Renal cortex interstitium (tissue), 15 donors: ENCODE measurements around the gene PDRG1. TPM values are rescaled to one million over a fixed set of nuclear protein-coding genes. Genes with fewer than 3 reads are reported as not detected.

ENCODE experiments used
- DNase-seq, 11 donors: peaks; one replicate each; pipeline ENCODE4 v3.0.0-alpha.2; 2013; ENCODE audit warnings: low read depth in 9 of 11, low spot score in 4 of 11; ENCODE audit errors: extremely low read depth in 1 of 11
- long read RNA-seq, 16 experiments: transcript quantifications; one replicate each; lab custom pipeline, GENCODE V29; 2026
- polyA plus RNA-seq, 3 donors: library from polyadenylated mRNA; unstranded; fragments of 120-200 nt; gene quantifications; one replicate each; pipeline ENCODE4 v1.2.1, GENCODE V29; 2013; ENCODE audit not compliant: insufficient read length in 3 of 3

The PDRG1 gene
- 10 to 100 TPM; 19.5 to 21.8 (median 20.0) TPM for polyA plus RNA-seq
- long read RNA-seq, donor 1, transcript PDRG1-201 (5 exons, 1,998 nt) = major isoform, 8 of 8 reads
- long read RNA-seq, donor 1, partial matches to known transcripts = 0 of 8 reads
- long read RNA-seq, donor 1, other reads (novel, unspliced or antisense) = 0 of 8 reads
- long read RNA-seq, donor 2, transcript PDRG1-201 (5 exons, 1,998 nt) = major isoform, 13 of 13 reads
- long read RNA-seq, donor 2, partial matches to known transcripts = 0 of 13 reads
- long read RNA-seq, donor 2, other reads (novel, unspliced or antisense) = 0 of 13 reads
- long read RNA-seq, donor 3, transcript PDRG1-201 (5 exons, 1,998 nt) = major isoform, 17 of 17 reads
- long read RNA-seq, donor 3, partial matches to known transcripts = 0 of 17 reads
- long read RNA-seq, donor 3, other reads (novel, unspliced or antisense) = 0 of 17 reads
- long read RNA-seq, donor 4, transcript PDRG1-201 (5 exons, 1,998 nt) = major isoform, 19 of 19 reads
- long read RNA-seq, donor 4, partial matches to known transcripts = 0 of 19 reads
- long read RNA-seq, donor 4, other reads (novel, unspliced or antisense) = 0 of 19 reads
- long read RNA-seq, donor 5, transcript PDRG1-201 (5 exons, 1,998 nt) = major isoform, 38 of 38 reads
- long read RNA-seq, donor 5, partial matches to known transcripts = 0 of 38 reads
- long read RNA-seq, donor 5, other reads (novel, unspliced or antisense) = 0 of 38 reads
- long read RNA-seq, donor 6, transcript PDRG1-201 (5 exons, 1,998 nt) = major isoform, 12 of 12 reads
- long read RNA-seq, donor 6, partial matches to known transcripts = 0 of 12 reads
- long read RNA-seq, donor 6, other reads (novel, unspliced or antisense) = 0 of 12 reads
- long read RNA-seq, donor 7, transcript PDRG1-201 (5 exons, 1,998 nt) = major isoform, 10 of 10 reads
- long read RNA-seq, donor 7, partial matches to known transcripts = 0 of 10 reads
- long read RNA-seq, donor 7, other reads (novel, unspliced or antisense) = 0 of 10 reads
- long read RNA-seq, donor 8, transcript PDRG1-201 (5 exons, 1,998 nt) = major isoform, 29 of 29 reads
- long read RNA-seq, donor 8, partial matches to known transcripts = 0 of 29 reads
- long read RNA-seq, donor 8, other reads (novel, unspliced or antisense) = 0 of 29 reads
- long read RNA-seq, donor 9, transcript PDRG1-201 (5 exons, 1,998 nt) = major isoform, 25 of 25 reads
- long read RNA-seq, donor 9, partial matches to known transcripts = 0 of 25 reads
- long read RNA-seq, donor 9, other reads (novel, unspliced or antisense) = 0 of 25 reads
- long read RNA-seq, donor 10, transcript PDRG1-201 (5 exons, 1,998 nt) = major isoform, 17 of 17 reads
- long read RNA-seq, donor 10, partial matches to known transcripts = 0 of 17 reads
- long read RNA-seq, donor 10, other reads (novel, unspliced or antisense) = 0 of 17 reads
- long read RNA-seq, donor 11, transcript PDRG1-201 (5 exons, 1,998 nt) = major isoform, 10 of 10 reads
- long read RNA-seq, donor 11, partial matches to known transcripts = 0 of 10 reads
- long read RNA-seq, donor 11, other reads (novel, unspliced or antisense) = 0 of 10 reads
- long read RNA-seq, donor 12, transcript PDRG1-201 (5 exons, 1,998 nt) = major isoform, 6 of 6 reads
- long read RNA-seq, donor 12, partial matches to known transcripts = 0 of 6 reads
- long read RNA-seq, donor 12, other reads (novel, unspliced or antisense) = 0 of 6 reads
- long read RNA-seq, donor 13, transcript PDRG1-201 (5 exons, 1,998 nt) = major isoform, 33 of 33 reads
- long read RNA-seq, donor 13, partial matches to known transcripts = 0 of 33 reads
- long read RNA-seq, donor 13, other reads (novel, unspliced or antisense) = 0 of 33 reads
- long read RNA-seq, donor 14, transcript PDRG1-201 (5 exons, 1,998 nt) = major isoform, 26 of 26 reads
- long read RNA-seq, donor 14, partial matches to known transcripts = 0 of 26 reads
- long read RNA-seq, donor 14, other reads (novel, unspliced or antisense) = 0 of 26 reads
- long read RNA-seq, donor 15, transcript PDRG1-201 (5 exons, 1,998 nt) = major isoform, 6 of 6 reads
- long read RNA-seq, donor 15, partial matches to known transcripts = 0 of 6 reads
- long read RNA-seq, donor 15, other reads (novel, unspliced or antisense) = 0 of 6 reads
- long read RNA-seq, donor 16, transcript PDRG1-201 (5 exons, 1,998 nt) = major isoform, 38 of 38 reads
- long read RNA-seq, donor 16, partial matches to known transcripts = 0 of 38 reads
- long read RNA-seq, donor 16, other reads (novel, unspliced or antisense) = 0 of 38 reads

GRCh38 chr20:31951530-31952453 lies at the start of gene PDRG1:
PDRG1 (minus strand) TSS chr20:31952046; CDS start chr20:31951961, 85 bp downstream.
- peak; percentile 86 to 96 (median 93) for DNase-seq

- no peak for DNase-seq
Measured at GRCh38 chr20:31998246-31998645, 46.4 kb upstream of the PDRG1 start.

- no peak for DNase-seq
Measured at GRCh38 chr20:31996996-31997395, 45.1 kb upstream of the PDRG1 start.

GRCh38 chr20:31992086-31992485 lies 40.2 kb upstream of the PDRG1 start:
- no peak for DNase-seq

- DNase-seq = no peak
Measured at GRCh38 chr20:31991339-31991705, 39.5 kb upstream of the PDRG1 start.

- DNase-seq = no peak
Measured at GRCh38 chr20:31990641-31991338, 38.9 kb upstream of the PDRG1 start.

- no peak for DNase-seq
Measured at GRCh38 chr20:31989030-31989645, 37.3 kb upstream of the PDRG1 start.

GRCh38 chr20:31988430-31989015 lies 36.7 kb upstream of the PDRG1 start:
- DNase-seq = no peak

- no peak for DNase-seq
Measured at GRCh38 chr20:31987744-31988143, 35.9 kb upstream of the PDRG1 start.

- no peak for DNase-seq
Measured at GRCh38 chr20:31984981-31985471, 33.2 kb upstream of the PDRG1 start.

GRCh38 chr20:31981784-31982183 lies 29.9 kb upstream of the PDRG1 start:
- DNase-seq = no peak

- DNase-seq = no peak
Measured at GRCh38 chr20:31979713-31980426, 28.0 kb upstream of the PDRG1 start.

- DNase-seq = no peak
Measured at GRCh38 chr20:31977080-31977479, 25.2 kb upstream of the PDRG1 start.

- DNase-seq = no peak
Measured at GRCh38 chr20:31975874-31976273, 24.0 kb upstream of the PDRG1 start.
